Nephron progenitor cell (in vitro differentiated cells): ENCODE data around the gene GALNT6.
A peak's percentile ranks its signal among the peaks of the same experiment; 100 is the strongest.

ENCODE experiments used
- DNase-seq: peaks from one replicate; pipeline ENCODE4 v3.0.0; 2021
- H3K27ac Mint-ChIP-seq: 2 replicates; pipeline ENCODE4 v1.8.0; 2021; ENCODE audit warnings: mild to moderate bottlenecking, moderate library complexity, mixed read lengths
- H3K27me3 Mint-ChIP-seq: 2 replicates; pipeline ENCODE4 v1.8.0; 2021; ENCODE audit warnings: mild to moderate bottlenecking, low read depth, mixed read lengths; ENCODE audit not compliant: poor library complexity
- H3K36me3 Mint-ChIP-seq: 2 replicates; pipeline ENCODE4 v1.8.0; 2021; ENCODE audit warnings: low read depth, mixed read lengths
- H3K4me1 Mint-ChIP-seq: 2 replicates; pipeline ENCODE4 v1.8.0; 2021; ENCODE audit warnings: mixed read lengths
- H3K4me3 Mint-ChIP-seq: 2 replicates; pipeline ENCODE4 v1.8.0; 2021; ENCODE audit warnings: mild to moderate bottlenecking, moderate library complexity, mixed read lengths
- H3K9me3 Mint-ChIP-seq: 2 replicates; pipeline ENCODE4 v1.8.0; 2021; ENCODE audit warnings: mild to moderate bottlenecking, moderate library complexity, mixed read lengths
- CTCF ChIP-seq: fragments of 200-600 bp; sonication (generic); IDR thresholded peaks from 2 replicates; pipeline ENCODE4 v1.5.0; 2021; ENCODE audit warnings: antibody characterized with exemption

Gene GALNT6

GRCh38 chr12:51390457-51390856, 749 bp downstream of the GALNT6 start:
- peaks cover 67% of the 10 kb centered on the region for H3K27me3 Mint-ChIP-seq
- DNase-seq, result no peak
- H3K4me3 Mint-ChIP-seq, result peak overlapping the region; percentile 90
- no peaks in the 10 kb centered on the region for H3K36me3 Mint-ChIP-seq
- no peak overlapping the region for H3K27ac Mint-ChIP-seq
- no peak for TF ChIP-seq CTCF
- peaks cover 36% of the 10 kb centered on the region for H3K4me1 Mint-ChIP-seq
- no peaks in the 10 kb centered on the region for H3K9me3 Mint-ChIP-seq

GRCh38 chr12:51389302-51389999, 1.8 kb downstream of the GALNT6 start:
- no peak for TF ChIP-seq CTCF
- no peak for DNase-seq
- no peaks in the 10 kb centered on the region for H3K36me3 Mint-ChIP-seq
- no peak overlapping the region for H3K4me3 Mint-ChIP-seq
- H3K27me3 Mint-ChIP-seq, result peaks cover 57% of the 10 kb centered on the region
- no peak overlapping the region for H3K27ac Mint-ChIP-seq
- no peaks in the 10 kb centered on the region for H3K9me3 Mint-ChIP-seq
- peaks cover 36% of the 10 kb centered on the region for H3K4me1 Mint-ChIP-seq

- Mint-ChIP-seq H3K4me3 (no peak overlapping the region), H3K9me3 (no peaks in the 10 kb centered on the region), H3K27ac (no peak overlapping the region), H3K4me1 (peaks cover 39% of the 10 kb centered on the region), H3K27me3 (peaks cover 51% of the 10 kb centered on the region), H3K36me3 (no peaks in the 10 kb centered on the region)
- TF ChIP-seq CTCF, result no peak
- no peak for DNase-seq
These were observed 2.4 kb downstream of the GALNT6 start for GRCh38 chr12:51388846-51389245.

GRCh38 chr12:51388069-51388799, 3.0 kb downstream of the GALNT6 start:
- H3K4me1 Mint-ChIP-seq, result peaks cover 46% of the 10 kb centered on the region
- H3K27me3 Mint-ChIP-seq, result peaks cover 45% of the 10 kb centered on the region
- no peak overlapping the region for H3K27ac Mint-ChIP-seq

GRCh38 chr12:51386351-51386750, 4.9 kb downstream of the GALNT6 start:
- no peaks in the 10 kb centered on the region for H3K36me3 Mint-ChIP-seq
- no peak for TF ChIP-seq CTCF
- no peaks in the 10 kb centered on the region for H3K9me3 Mint-ChIP-seq
- H3K4me1 Mint-ChIP-seq, result peaks cover 54% of the 10 kb centered on the region
- H3K4me3 Mint-ChIP-seq, result no peak overlapping the region
- H3K27ac Mint-ChIP-seq, result no peak overlapping the region
- peaks cover 27% of the 10 kb centered on the region for H3K27me3 Mint-ChIP-seq
- no peak for DNase-seq

More at GRCh38 chr12:51388069-51388799, 3.0 kb downstream of the GALNT6 start:
- Mint-ChIP-seq H3K9me3 (no peaks in the 10 kb centered on the region), H3K36me3 (no peaks in the 10 kb centered on the region), H3K4me3 (no peak overlapping the region)
- no peak for TF ChIP-seq CTCF
- DNase-seq, result no peak
